Measurements from ENCODE around the gene GTPBP4. TPM values are rescaled to one million over a fixed set of nuclear protein-coding genes. Genes with fewer than 3 reads are reported as not detected.
"Not testable (repeated sequence)": the region's sequence is repeated elsewhere in the genome, so short reads cannot be mapped to it uniquely, and the experiment has no call there.

The GTPBP4 gene
- total and polyA plus RNA-seq, 4 donors: 9.8 to 15.1 (median 12.1) TPM

DNA sequence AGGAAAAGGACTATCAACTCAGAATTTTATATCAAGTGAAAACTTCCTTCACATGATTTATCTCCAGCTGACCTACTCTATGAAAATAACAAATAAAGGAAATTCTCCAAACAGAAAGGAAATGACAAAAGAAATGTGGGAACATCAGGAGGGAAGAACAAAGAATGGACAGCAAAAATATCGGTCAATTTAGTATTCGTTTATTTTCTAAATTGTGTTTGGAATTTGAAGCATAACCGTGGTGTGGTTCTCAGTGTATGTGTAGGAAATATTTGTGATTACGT lies 76.7 kb downstream of the GTPBP4 start:
- no peak overlapping the region for H3K4me3 ChIP-seq (ENCODE audit: low read depth in 1 of 3, low read length in 3 of 3)
- H3K4me1 ChIP-seq (ENCODE audit: control insufficient read depth in 4 of 4, insufficient read depth in 4 of 4, low read length in 3 of 4): peaks cover 3 to 21% (median 7%) of the 10 kb centered on the region in 4 donors
- WGBS: 81% methylated on average over 4 of the region's 4 CpGs
- H3K27me3 ChIP-seq (ENCODE audit: control insufficient read depth in 4 of 4, insufficient read depth in 4 of 4, low read length in 3 of 4): no peaks in the 10 kb centered on the region
- peaks cover 0 to 3% (median 0%) of the 10 kb centered on the region in 4 donors for H3K36me3 ChIP-seq (ENCODE audit: control insufficient read depth in 4 of 4, insufficient read depth in 3 of 4, low read depth in 1 of 4, low read length in 3 of 4)
- no peak overlapping the region for H3K27ac ChIP-seq (ENCODE audit: low read depth in 1 of 2, low read length in 2 of 2)
- no peak for DNase-seq (ENCODE audit: low spot score)
- no peak overlapping the region for H3K9ac ChIP-seq (ENCODE audit: low read depth in 1 of 2, low read length in 2 of 2)
- TF ChIP-seq RXRA (IDR thresholded peaks at IDR 0.05) (no peak), NR2F2 (IDR thresholded peaks at IDR 0.05) (peak; percentile 3)
- no peaks in the 10 kb centered on the region for H3K9me3 ChIP-seq (ENCODE audit: control insufficient read depth in 4 of 4, low read length in 3 of 4)

DNA sequence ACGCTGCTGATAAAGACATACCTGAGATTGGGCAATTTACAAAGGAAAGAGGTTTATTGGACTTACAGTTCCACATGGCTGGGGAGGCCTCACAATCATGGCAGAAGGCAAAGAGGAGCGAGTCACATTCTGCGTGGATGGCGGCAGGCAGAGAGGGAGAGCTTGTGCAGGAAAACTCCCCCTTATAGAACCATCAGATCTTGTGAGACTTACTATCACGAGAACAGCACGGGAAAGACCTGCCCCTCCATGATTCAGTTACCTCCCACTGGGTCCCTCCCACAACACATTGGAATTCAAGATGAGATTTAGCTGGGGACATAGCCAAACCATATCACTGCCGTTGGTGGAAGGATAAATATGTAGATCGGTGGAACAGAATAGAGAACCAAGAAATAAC lies 78.5 kb downstream of the GTPBP4 start:
- WGBS: 93% methylated on average over 8 of the region's 8 CpGs
- not testable (repeated sequence) for DNase-seq (ENCODE audit: low spot score); H3K27ac ChIP-seq (ENCODE audit: low read depth in 1 of 2, low read length in 2 of 2); H3K9me3 ChIP-seq (ENCODE audit: control insufficient read depth in 4 of 4, low read length in 3 of 4); H3K9ac ChIP-seq (ENCODE audit: low read depth in 1 of 2, low read length in 2 of 2); H3K36me3 ChIP-seq (ENCODE audit: control insufficient read depth in 4 of 4, insufficient read depth in 3 of 4, low read depth in 1 of 4, low read length in 3 of 4); H3K4me3 ChIP-seq (ENCODE audit: low read depth in 1 of 3, low read length in 3 of 3); H3K27me3 ChIP-seq (ENCODE audit: control insufficient read depth in 4 of 4, insufficient read depth in 4 of 4, low read length in 3 of 4)
- H3K4me1 ChIP-seq (ENCODE audit: control insufficient read depth in 4 of 4, insufficient read depth in 4 of 4, low read length in 3 of 4): peaks cover 3 to 16% (median 5%) of the 10 kb centered on the region in 4 donors

DNA sequence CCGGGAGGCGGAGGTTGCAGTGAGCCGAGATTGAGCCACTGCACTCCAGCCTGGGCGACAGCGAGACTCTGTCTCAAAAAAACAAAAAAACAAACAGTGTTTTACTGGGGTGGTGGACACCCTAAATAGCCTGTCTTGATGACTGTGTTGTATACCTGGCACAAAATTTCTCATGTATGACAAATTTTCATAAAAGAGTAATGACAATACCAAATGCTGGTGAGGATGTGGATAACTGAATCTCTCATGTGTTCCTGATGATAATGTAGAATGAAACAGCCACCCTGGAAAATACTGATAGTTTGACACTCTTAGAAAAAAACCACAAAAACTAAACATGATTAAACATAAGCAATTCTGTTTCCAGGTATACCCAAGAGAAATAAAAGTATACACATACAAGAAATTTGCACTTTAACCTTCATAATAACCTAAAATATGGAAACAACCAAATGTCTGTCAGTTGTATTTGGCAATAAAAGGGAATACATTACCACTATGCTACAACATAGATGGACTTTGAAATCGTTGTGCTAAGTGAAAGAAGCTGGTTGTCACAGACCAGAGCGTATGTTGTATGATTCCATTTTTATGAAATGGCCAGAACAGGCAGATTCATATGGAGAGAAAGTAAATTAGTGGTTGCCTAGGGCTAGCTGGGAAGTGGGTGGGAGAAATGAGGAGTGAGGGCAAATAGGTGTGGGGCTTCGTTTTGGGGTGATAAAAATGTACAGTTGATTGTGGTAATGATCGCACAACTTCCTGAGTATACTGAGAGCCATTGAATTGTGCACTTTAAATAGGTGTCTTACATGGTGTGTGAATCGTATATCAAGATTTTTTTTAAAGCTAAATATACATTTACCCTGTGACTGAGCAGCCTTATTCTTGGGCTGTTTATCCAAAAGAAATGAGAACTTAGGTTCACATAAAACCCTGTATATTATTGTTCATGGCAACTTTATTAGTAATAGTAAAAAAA lies 80.4 kb downstream of the GTPBP4 start:
- H3K36me3 ChIP-seq (ENCODE audit: control insufficient read depth in 4 of 4, insufficient read depth in 3 of 4, low read depth in 1 of 4, low read length in 3 of 4): peaks cover 0 to 10% (median 8%) of the 10 kb centered on the region in 4 donors
- peaks cover 3 to 13% (median 5%) of the 10 kb centered on the region in 4 donors for H3K4me1 ChIP-seq (ENCODE audit: control insufficient read depth in 4 of 4, insufficient read depth in 4 of 4, low read length in 3 of 4)
- H3K4me3 ChIP-seq (ENCODE audit: low read depth in 1 of 3, low read length in 3 of 3): no peak overlapping the region

More for the DNA sequence above, 80.4 kb downstream of the GTPBP4 start:
- Histone ChIP-seq H3K27ac (ENCODE audit: low read depth in 1 of 2, low read length in 2 of 2) (no peak overlapping the region), H3K27me3 (ENCODE audit: control insufficient read depth in 4 of 4, insufficient read depth in 4 of 4, low read length in 3 of 4) (no peaks in the 10 kb centered on the region), H3K9me3 (ENCODE audit: control insufficient read depth in 4 of 4, low read length in 3 of 4) (no peaks in the 10 kb centered on the region), H3K9ac (ENCODE audit: low read depth in 1 of 2, low read length in 2 of 2) (no peak overlapping the region)
- WGBS: 84% methylated on average over 10 of the region's 10 CpGs
- DNase-seq (ENCODE audit: low spot score): no peak
- TF ChIP-seq HNF4A (conservative IDR thresholded peaks at IDR 0.05): peak; percentile 26 to 34
- TF ChIP-seq, protein P1, sequence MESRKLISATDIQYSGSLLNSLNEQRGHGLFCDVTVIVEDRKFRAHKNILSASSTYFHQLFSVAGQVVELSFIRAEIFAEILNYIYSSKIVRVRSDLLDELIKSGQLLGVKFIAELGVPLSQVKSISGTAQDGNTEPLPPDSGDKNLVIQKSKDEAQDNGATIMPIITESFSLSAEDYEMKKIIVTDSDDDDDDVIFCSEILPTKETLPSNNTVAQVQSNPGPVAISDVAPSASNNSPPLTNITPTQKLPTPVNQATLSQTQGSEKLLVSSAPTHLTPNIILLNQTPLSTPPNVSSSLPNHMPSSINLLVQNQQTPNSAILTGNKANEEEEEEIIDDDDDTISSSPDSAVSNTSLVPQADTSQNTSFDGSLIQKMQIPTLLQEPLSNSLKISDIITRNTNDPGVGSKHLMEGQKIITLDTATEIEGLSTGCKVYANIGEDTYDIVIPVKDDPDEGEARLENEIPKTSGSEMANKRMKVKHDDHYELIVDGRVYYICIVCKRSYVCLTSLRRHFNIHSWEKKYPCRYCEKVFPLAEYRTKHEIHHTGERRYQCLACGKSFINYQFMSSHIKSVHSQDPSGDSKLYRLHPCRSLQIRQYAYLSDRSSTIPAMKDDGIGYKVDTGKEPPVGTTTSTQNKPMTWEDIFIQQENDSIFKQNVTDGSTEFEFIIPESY (IDR thresholded peaks at IDR 0.05): no peak

Other genes with a start within 250 kb of the GTPBP4 start
- 10 to 100 TPM; 16.1 to 20.4 TPM for gene LARP4B, start 56.7 kb upstream of the GTPBP4 start, total RNA-seq
- 1 to 10 TPM; 5.5 to 8.1 TPM for gene LARP4B, start 56.7 kb upstream of the GTPBP4 start, polyA plus RNA-seq
- gene IDI2, start 37.4 kb downstream of the GTPBP4 start, total RNA-seq: not detected
- gene IDI2, start 37.4 kb downstream of the GTPBP4 start, polyA plus RNA-seq: not detected
- 100 to 1,000 TPM; 137 to 264 TPM for gene IDI1, start 60.7 kb downstream of the GTPBP4 start, total RNA-seq
- 10 to 100 TPM; 78.8 to 80.5 TPM for gene IDI1, start 60.7 kb downstream of the GTPBP4 start, polyA plus RNA-seq
- 10 to 100 TPM in 1 of 2 donors, 1 to 10 TPM in 1; 6.9 to 12.1 TPM for gene WDR37, start 68.0 kb downstream of the GTPBP4 start, total RNA-seq
- gene WDR37, start 68.0 kb downstream of the GTPBP4 start, polyA plus RNA-seq: 1 to 10 TPM; 3.6 to 4.3 TPM